ENCODE results near the gene GSTM3. TPM values are rescaled to one million over a fixed set of nuclear protein-coding genes. Genes with fewer than 3 reads are reported as not detected.
"Not testable (repeated sequence)": the region's sequence is repeated elsewhere in the genome, so short reads cannot be mapped to it uniquely, and the experiment has no call there.

The GSTM3 gene
- total RNA-seq, 2 experiments from 2014 or later: not detected

DNA sequence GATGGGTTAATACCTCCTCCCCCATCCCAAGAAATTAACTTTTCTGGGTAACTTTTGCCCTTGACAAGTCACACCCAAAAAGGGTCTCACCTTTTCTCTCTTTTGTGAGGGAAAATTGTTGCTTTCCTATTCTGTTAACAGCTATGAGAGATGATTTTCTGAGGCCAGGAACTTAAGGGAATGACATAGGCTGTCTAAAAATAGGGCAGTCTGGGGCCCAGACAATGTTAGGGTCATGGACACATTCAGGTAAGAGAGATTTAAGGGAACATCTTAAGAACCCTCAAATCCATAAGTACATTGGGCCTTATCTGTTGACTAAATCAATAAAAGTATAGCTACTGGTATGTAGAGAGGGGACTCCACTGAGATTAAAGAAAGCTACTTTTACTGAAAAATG lies 8.4 kb upstream of the GSTM3 start:
- intact Hi-C loops (cut with micrococcal nuclease; ENCODE audit: unreplicated experiment): no loop called here
- TF ChIP-seq CTCF (conservative IDR thresholded peaks at IDR 0.05; ENCODE audit: low read length): no peak
- TF ChIP-seq EZH2phosphoT487 (IDR thresholded peaks at IDR 0.05; ENCODE audit: borderline replicate concordance, low read depth, low read length): no peak
- no peak overlapping the region for H2AFZ ChIP-seq (ENCODE audit: low read length)
- H3K4me2 ChIP-seq (ENCODE audit: low read length): no peak overlapping the region
- DNase-seq (ENCODE audit: low spot score): no peak
- ChIA-PET CTCF (ENCODE audit: unreplicated experiment) (no interaction called here), POLR2A (no interaction called here)
- H3K4me3 ChIP-seq (ENCODE audit: low read depth, low read length, poor library complexity, severe bottlenecking): no peak overlapping the region
- BruUV-seq (replicated peaks): no TSS peak
- no peaks in the 10 kb centered on the region for H3K4me1 ChIP-seq (ENCODE audit: insufficient read depth, low read length, poor library complexity, severe bottlenecking)
- H4K20me1 ChIP-seq (ENCODE audit: insufficient read depth, low read length): no peaks in the 10 kb centered on the region
- no peaks in the 10 kb centered on the region for H3K79me2 ChIP-seq (ENCODE audit: insufficient read depth, low read depth, low read length)
- no peaks in the 10 kb centered on the region for H3K36me3 ChIP-seq (ENCODE audit: insufficient read depth, low read length)
- no peaks in the 10 kb centered on the region for H3K9me2 ChIP-seq (ENCODE audit: insufficient read depth, low read length)
- H3K27ac ChIP-seq (ENCODE audit: low read depth, low read length, poor library complexity, severe bottlenecking): no peak overlapping the region
- no peaks in the 10 kb centered on the region for H3K9me3 ChIP-seq (ENCODE audit: low read length)

GRCh38 chr1:109748311-109748710 lies 7.5 kb upstream of the GSTM3 start:
- H3K4me2 ChIP-seq (ENCODE audit: low read length); H3K27ac ChIP-seq (ENCODE audit: low read depth, low read length, poor library complexity, severe bottlenecking); H3K9me2 ChIP-seq (ENCODE audit: insufficient read depth, low read length); H4K20me1 ChIP-seq (ENCODE audit: insufficient read depth, low read length); DNase-seq (ENCODE audit: low spot score); H3K4me1 ChIP-seq (ENCODE audit: insufficient read depth, low read length, poor library complexity, severe bottlenecking); H3K36me3 ChIP-seq (ENCODE audit: insufficient read depth, low read length); H2AFZ ChIP-seq (ENCODE audit: low read length); H3K9me3 ChIP-seq (ENCODE audit: low read length); H3K4me3 ChIP-seq (ENCODE audit: low read depth, low read length, poor library complexity, severe bottlenecking); H3K79me2 ChIP-seq (ENCODE audit: insufficient read depth, low read depth, low read length); POLR2A ChIA-PET; intact Hi-C loops (cut with micrococcal nuclease; ENCODE audit: unreplicated experiment); CTCF ChIA-PET (ENCODE audit: unreplicated experiment); BruUV-seq (replicated peaks): not testable (repeated sequence)

- DNase-seq (ENCODE audit: low spot score): no peak
- Histone ChIP-seq H3K27ac (ENCODE audit: low read depth, low read length, poor library complexity, severe bottlenecking) (no peak overlapping the region), H3K79me2 (ENCODE audit: insufficient read depth, low read depth, low read length) (no peaks in the 10 kb centered on the region), H3K4me3 (ENCODE audit: low read depth, low read length, poor library complexity, severe bottlenecking) (no peak overlapping the region), H3K9me3 (ENCODE audit: low read length) (no peaks in the 10 kb centered on the region), H3K36me3 (ENCODE audit: insufficient read depth, low read length) (no peaks in the 10 kb centered on the region), H3K9me2 (ENCODE audit: insufficient read depth, low read length) (no peaks in the 10 kb centered on the region), H2AFZ (ENCODE audit: low read length) (no peak overlapping the region), H3K4me2 (ENCODE audit: low read length) (no peak overlapping the region), H4K20me1 (ENCODE audit: insufficient read depth, low read length) (no peaks in the 10 kb centered on the region), H3K4me1 (ENCODE audit: insufficient read depth, low read length, poor library complexity, severe bottlenecking) (no peaks in the 10 kb centered on the region)
- ChIA-PET POLR2A (no interaction called here), CTCF (ENCODE audit: unreplicated experiment) (no interaction called here)
- intact Hi-C loops (cut with micrococcal nuclease; ENCODE audit: unreplicated experiment): no loop called here
- BruUV-seq (replicated peaks): no TSS peak
- TF ChIP-seq CTCF (conservative IDR thresholded peaks at IDR 0.05; ENCODE audit: low read length): no peak
- TF ChIP-seq EZH2phosphoT487 (IDR thresholded peaks at IDR 0.05; ENCODE audit: borderline replicate concordance, low read depth, low read length): no peak
Measured at GRCh38 chr1:109739738-109740614, 862 bp downstream of the GSTM3 start.

All from OCI-LY7 (cell line).